H1 (cell line): Measurements from ENCODE around the gene CCT5. TPM values are rescaled to one million over a fixed set of nuclear protein-coding genes. Genes with fewer than 3 reads are reported as not detected.
A peak's percentile ranks its signal among the peaks of the same experiment; 100 is the strongest.

Experiments used
- CTCF ChIA-PET: fragments of 300-600 bp; sonication (Branson Sonifier 250); formaldehyde crosslinking; loops from one replicate; lab custom pipeline; 2021; ENCODE audit not compliant: partially characterized antibody; lab: Charles Lee
- POLR2A ChIA-PET: fragments of 300-600 bp; sonication (Branson Sonifier 250); formaldehyde crosslinking; loops from one replicate; lab custom pipeline; 2021; ENCODE audit warnings: inconsistent platforms; ENCODE audit not compliant: partially characterized antibody; lab: Charles Lee
- DNase-seq, 2 experiments: peaks; one replicate each; pipeline versions ENCODE4 v3.0.0 to v3.0.0-alpha.2; 2010 to 2022; ENCODE audit warnings: low spot score in 2 of 2, low read depth in 1 of 2, mixed read lengths in 1 of 2
- FAIRE-seq: peaks from 2 replicates; lab custom pipeline; 2011; peaks lifted over from hg19 to GRCh38; lab: Jason Lieb, UNC
- H2AFZ ChIP-seq: 2 replicates; pipeline ENCODE4 v1.8.1; 2012; ENCODE audit warnings: low read length, inconsistent platforms
- H2AK5ac ChIP-seq: 2 replicates; pipeline ENCODE4 v1.6.1; 2013; ENCODE audit warnings: low read depth, low read length
- H2BK120ac ChIP-seq: replicated peaks from 2 replicates; pipeline ENCODE3; 2013; ENCODE audit warnings: low read depth, low read length, inconsistent platforms
- H2BK12ac ChIP-seq: 2 replicates; pipeline ENCODE4 v1.6.1; 2013; ENCODE audit warnings: low read depth, low read length
- H2BK15ac ChIP-seq: 2 replicates; pipeline ENCODE4 v1.6.1; 2013; ENCODE audit warnings: low read length
- H2BK20ac ChIP-seq: 2 replicates; pipeline ENCODE4 v1.6.1; 2013; ENCODE audit warnings: low read length
- H2BK5ac ChIP-seq: 2 replicates; pipeline ENCODE4 v1.6.1; 2013; ENCODE audit warnings: low read depth, low read length
- H3K14ac ChIP-seq: 2 replicates; pipeline ENCODE4 v1.6.1; 2013; ENCODE audit warnings: inconsistent platforms; ENCODE audit not compliant: insufficient read length
- H3K18ac ChIP-seq: 2 replicates; pipeline ENCODE4 v1.6.1; 2013; ENCODE audit warnings: low read length; ENCODE audit errors: extremely low read depth
- H3K23ac ChIP-seq: 2 replicates; pipeline ENCODE4 v1.6.1; 2013; ENCODE audit warnings: inconsistent platforms; ENCODE audit not compliant: insufficient read length
- H3K23me2 ChIP-seq: 2 replicates; pipeline ENCODE4 v1.6.1; 2013; ENCODE audit warnings: low read depth, low read length
- H3K27ac ChIP-seq: 2 replicates; pipeline ENCODE4 v1.6.1; 2011; ENCODE audit warnings: low read depth, low read length, inconsistent platforms
- H3K27me3 ChIP-seq, 4 experiments: replicated peaks in 1 of 4; 1 replicate in 1 of 4; 2 replicates in 3 of 4; pipeline versions ENCODE4 v1.6.1 to v1.8.1; 2011 to 2013; ENCODE audit warnings: low read length in 3 of 4, mild to moderate bottlenecking in 3 of 4, inconsistent platforms in 2 of 4, mixed read lengths in 2 of 4, moderate library complexity in 1 of 4; ENCODE audit not compliant: control insufficient read depth in 3 of 4, insufficient read depth in 3 of 4; ENCODE audit errors: extremely low read depth in 1 of 4
- H3K36me3 ChIP-seq, 4 experiments: 2 replicates each; pipeline versions ENCODE4 v1.6.1 to v1.8.1; 2011 to 2013; ENCODE audit warnings: mild to moderate bottlenecking in 4 of 4, low read length in 3 of 4, moderate library complexity in 2 of 4, control low read depth in 1 of 4, inconsistent platforms in 1 of 4; ENCODE audit not compliant: insufficient read depth in 4 of 4, control insufficient read depth in 2 of 4
- H3K4ac ChIP-seq: replicated peaks from 2 replicates; pipeline ENCODE3; 2013; ENCODE audit warnings: low read length, low read depth, mixed read lengths, inconsistent platforms; ENCODE audit not compliant: insufficient read length
- H3K4me1 ChIP-seq, 4 experiments: replicated peaks in 1 of 4; 1 replicate in 1 of 4; 2 replicates in 3 of 4; pipeline versions ENCODE4 v1.6.1 to v1.8.1; 2011 to 2013; ENCODE audit warnings: low read length in 3 of 4, inconsistent platforms in 2 of 4, mixed read lengths in 1 of 4; ENCODE audit not compliant: insufficient read depth in 4 of 4, control insufficient read depth in 3 of 4
- H3K4me2 ChIP-seq, 2 experiments: 2 replicates each; pipeline versions ENCODE4 v1.6.1 to v1.8.1; 2011 to 2013; ENCODE audit warnings: low read depth in 2 of 2, low read length in 2 of 2, control low read depth in 1 of 2, inconsistent platforms in 1 of 2, mild to moderate bottlenecking in 1 of 2; ENCODE audit not compliant: insufficient read depth in 1 of 2
- H3K4me3 ChIP-seq, 4 experiments: fragments of 200-600, 300-600 bp in 1 of 4; sonication (generic), shearing (Covaris generic), sonication (Bioruptor Twin) in 1 of 4; 2 replicates each; pipeline versions ENCODE4 v1.5.1 to v1.8.1; 2011 to 2016; ENCODE audit warnings: low read length in 4 of 4, low read depth in 3 of 4, control low read depth in 2 of 4, inconsistent platforms in 2 of 4, mild to moderate bottlenecking in 2 of 4, mixed read lengths in 1 of 4, moderate library complexity in 1 of 4; ENCODE audit not compliant: insufficient read depth in 2 of 4; ENCODE audit errors: extremely low read depth in 1 of 4
- H3K56ac ChIP-seq: replicated peaks from 2 replicates; pipeline ENCODE3; 2013; ENCODE audit warnings: low read depth, mild to moderate bottlenecking, mixed read lengths, low read length, inconsistent platforms; ENCODE audit not compliant: insufficient read length
- H3K79me1 ChIP-seq: 2 replicates; pipeline ENCODE4 v1.6.1; 2013; ENCODE audit warnings: low read depth, low read length, control low read depth
- H3K79me2 ChIP-seq, 2 experiments: 2 replicates each; pipeline versions ENCODE4 v1.6.1 to v1.8.1; 2012 to 2013; ENCODE audit warnings: low read length in 2 of 2, mild to moderate bottlenecking in 2 of 2, inconsistent platforms in 1 of 2; ENCODE audit not compliant: insufficient read depth in 2 of 2, control insufficient read depth in 1 of 2
- H3K9ac ChIP-seq, 4 experiments: replicated peaks in 1 of 4; 1 replicate in 1 of 4; 2 replicates in 3 of 4; pipeline versions ENCODE4 v1.6.1 to v1.8.1; 2011 to 2013; ENCODE audit warnings: low read depth in 3 of 4, low read length in 3 of 4, control low read depth in 2 of 4, mild to moderate bottlenecking in 2 of 4, moderate library complexity in 2 of 4, inconsistent platforms in 1 of 4; ENCODE audit errors: extremely low read depth in 1 of 4
- H3K9me3 ChIP-seq, 2 experiments: 2 replicates each; pipeline versions ENCODE4 v1.6.1 to v1.8.1; 2012 to 2013; ENCODE audit warnings: mild to moderate bottlenecking in 2 of 2, moderate library complexity in 2 of 2, control low read depth in 1 of 2, inconsistent platforms in 1 of 2, low read depth in 1 of 2, low read length in 1 of 2, mixed read lengths in 1 of 2; ENCODE audit not compliant: insufficient read depth in 2 of 2
- H4K20me1 ChIP-seq, 2 experiments: replicated peaks in 1 of 2; 2 replicates each; pipeline versions ENCODE3 to v1.8.1; 2011 to 2013; ENCODE audit warnings: inconsistent platforms in 2 of 2, low read length in 2 of 2, mild to moderate bottlenecking in 1 of 2; ENCODE audit not compliant: insufficient read depth in 2 of 2, control insufficient read depth in 1 of 2
- H4K5ac ChIP-seq: 2 replicates; pipeline ENCODE4 v1.6.1; 2013; ENCODE audit warnings: low read length, low read depth, mixed read lengths, inconsistent platforms; ENCODE audit not compliant: insufficient read length
- H4K8ac ChIP-seq: 2 replicates; pipeline ENCODE4 v1.8.0; 2013; ENCODE audit warnings: mild to moderate bottlenecking, moderate library complexity, low read length, inconsistent platforms; ENCODE audit not compliant: insufficient read depth; ENCODE audit errors: extremely low read depth
- H4K91ac ChIP-seq: replicated peaks from 2 replicates; pipeline ENCODE3; 2013; ENCODE audit warnings: low read length, mixed read lengths, inconsistent platforms; ENCODE audit not compliant: insufficient read length
- WGBS, 2 experiments: shearing (Covaris generic) in 1 of 2; methylation state at CpG; one replicate each; pipeline versions ENCODE4 v1.1.6 to v1.1.7; 2013 to 2015; ENCODE audit warnings: low lambda C conversion rate in 2 of 2, mixed read lengths in 2 of 2, inconsistent platforms in 1 of 2, low coverage in 1 of 2, missing lambda C conversion rate in 1 of 2; ENCODE audit not compliant: insufficient replicate concordance in 2 of 2, insufficient coverage in 1 of 2, insufficient read length in 1 of 2; ENCODE audit errors: extremely low coverage in 1 of 2, missing lambda C conversion rate in 1 of 2; 5-methylcytosine and 5-hydroxymethylcytosine counted together
- polyA plus RNA-seq, 7 experiments: library from polyadenylated mRNA; depleted of rRNA in 3 of 7; stranded (reverse) in 5 of 7; unstranded in 2 of 7; fragments of >200 nt in 5 of 7; fragments of 200-250 nt in 2 of 7; gene quantifications; 1 replicate in 5 of 7; 2 replicates in 1 of 7; 4 replicates in 1 of 7; pipeline versions ENCODE4 v1.2.1 to v1.2.3, GENCODE V29; 2011 to 2013; ENCODE audit warnings: missing spikeins in 2 of 7, mixed read lengths in 2 of 7
- total RNA-seq: library from RNA; stranded (reverse); fragmentation: NEBNext Ultra II Directional; extraction: Animal tissue kit (Norgen Biotek cat#: 25700); gene quantifications from 2 replicates; pipeline ENCODE4 v1.2.1, GENCODE V29; 2021

Gene CCT5
- total and polyA plus RNA-seq, 2 of the 8 experiments (the other 6 are each of a cell fraction or from before 2014, with no cell fraction given), result 425 to 549 TPM

GRCh38 chr5:10275991-10276390, 25.9 kb downstream of the CCT5 start:
- POLR2A ChIA-PET, result interaction anchor here (0.8 to 2.4 kb wide), 7 partner anchors 9 to 77 kb away, joined by 3 to 6 read pairs (median 5); partner anchors contain the start of gene MARCHF6

More at GRCh38 chr5:10275991-10276390, 25.9 kb downstream of the CCT5 start:
- Histone ChIP-seq H2AFZ (no peak overlapping the region; the same call in 1 of the 2 replicates), H3K4me2 (peak overlapping the region in 1 of 2 experiments; percentile 4; a peak in 2 of 4 replicates), H2BK20ac (no peak overlapping the region), H3K27me3 (no peaks in the 10 kb centered on the region), H3K4me1 (peaks cover 0 to 8% (median 4%) of the 10 kb centered on the region in 4 experiments; a peak in 3 of 7 replicates), H2BK5ac (peak overlapping the region; percentile 47), H4K8ac (peak overlapping the region; percentile 58; the same call in 1 of the 2 replicates), H3K79me1 (no peaks in the 10 kb centered on the region), H2AK5ac (0 out of 2 replicates have a peak overlapping the region, but pooled peaks have one; percentile 2), H4K91ac (no peak overlapping the region), H4K5ac (no peak overlapping the region), H3K79me2 (no peaks in the 10 kb centered on the region), H2BK12ac (peak overlapping the region; percentile 35; the same call in 1 of the 2 replicates), H3K23me2 (no peaks in the 10 kb centered on the region; the same call in 1 of the 2 replicates), H3K9me3 (no peaks in the 10 kb centered on the region), H3K27ac (no peak overlapping the region), H3K9ac (no peak overlapping the region; a peak in 1 of 7 replicates), H3K18ac (no peak overlapping the region), H2BK120ac (no peak overlapping the region), H3K23ac (no peak overlapping the region), H4K20me1 (no peaks in the 10 kb centered on the region), H3K36me3 (no peaks in the 10 kb centered on the region), H3K56ac (no peak overlapping the region), H3K4ac (no peak overlapping the region), H3K4me3 (no peak overlapping the region), H2BK15ac (no peak overlapping the region), H3K14ac (no peak overlapping the region)
- CTCF ChIA-PET, result interaction anchor here (0.6 to 1.6 kb wide), 6 partner anchors 8 to 29 kb away, joined by 3 to 6 read pairs (median 3); no protein-coding TSS in a partner anchor
- 90% methylated on average over 9 of the region's 9 CpGs; no CpG with 5 or more reads in 1 of the 2 experiments for WGBS, 2 experiments
- FAIRE-seq, result no peak
- no peak for DNase-seq
